ENCODE results near the gene ST6GALNAC4.

Gene ST6GALNAC4

GRCh38 chr9:127931092-127931881 is 14.4 kb upstream of the ST6GALNAC4 start:
- peak; percentile 80 for DNase-seq (ENCODE audit: low read depth, low spot score)
- in situ Hi-C loops (cut with HindIII; ENCODE audit: low sequenced_read_pairs), result no loop called here
- H3K4me3 ChIP-seq (ENCODE audit: low read depth, low read length), result peak overlapping the region; percentile 42
- TF ChIP-seq CTCF (IDR thresholded peaks at IDR 0.05; ENCODE audit: low read depth, low read length), result no peak

- H3K4me3 ChIP-seq (ENCODE audit: low read depth, low read length), result peak within 1 kb of the TSS; percentile 42
- DNase-seq (ENCODE audit: low read depth, low spot score), result peak; percentile 85
- in situ Hi-C loops (cut with HindIII; ENCODE audit: low sequenced_read_pairs), result no loop called here
- TF ChIP-seq CTCF (IDR thresholded peaks at IDR 0.05; ENCODE audit: low read depth, low read length), result peak; percentile 38
These were observed 13.6 kb upstream of the ST6GALNAC4 start, which contains the start of gene PIP5KL1 for GRCh38 chr9:127930231-127931091. Gene PIP5KL1, minus strand, starts transcription at chr9:127930777. Its CDS starts 25 bp downstream, at chr9:127930752.

- in situ Hi-C loops (cut with HindIII; ENCODE audit: low sequenced_read_pairs), result no loop called here
- no peak for TF ChIP-seq CTCF (IDR thresholded peaks at IDR 0.05; ENCODE audit: low read depth, low read length)
- DNase-seq (ENCODE audit: low read depth, low spot score), result no peak
- H3K4me3 ChIP-seq (ENCODE audit: low read depth, low read length), result no peak overlapping the region
These were observed 12.8 kb upstream of the ST6GALNAC4 start for GRCh38 chr9:127929625-127929979.

DNA sequence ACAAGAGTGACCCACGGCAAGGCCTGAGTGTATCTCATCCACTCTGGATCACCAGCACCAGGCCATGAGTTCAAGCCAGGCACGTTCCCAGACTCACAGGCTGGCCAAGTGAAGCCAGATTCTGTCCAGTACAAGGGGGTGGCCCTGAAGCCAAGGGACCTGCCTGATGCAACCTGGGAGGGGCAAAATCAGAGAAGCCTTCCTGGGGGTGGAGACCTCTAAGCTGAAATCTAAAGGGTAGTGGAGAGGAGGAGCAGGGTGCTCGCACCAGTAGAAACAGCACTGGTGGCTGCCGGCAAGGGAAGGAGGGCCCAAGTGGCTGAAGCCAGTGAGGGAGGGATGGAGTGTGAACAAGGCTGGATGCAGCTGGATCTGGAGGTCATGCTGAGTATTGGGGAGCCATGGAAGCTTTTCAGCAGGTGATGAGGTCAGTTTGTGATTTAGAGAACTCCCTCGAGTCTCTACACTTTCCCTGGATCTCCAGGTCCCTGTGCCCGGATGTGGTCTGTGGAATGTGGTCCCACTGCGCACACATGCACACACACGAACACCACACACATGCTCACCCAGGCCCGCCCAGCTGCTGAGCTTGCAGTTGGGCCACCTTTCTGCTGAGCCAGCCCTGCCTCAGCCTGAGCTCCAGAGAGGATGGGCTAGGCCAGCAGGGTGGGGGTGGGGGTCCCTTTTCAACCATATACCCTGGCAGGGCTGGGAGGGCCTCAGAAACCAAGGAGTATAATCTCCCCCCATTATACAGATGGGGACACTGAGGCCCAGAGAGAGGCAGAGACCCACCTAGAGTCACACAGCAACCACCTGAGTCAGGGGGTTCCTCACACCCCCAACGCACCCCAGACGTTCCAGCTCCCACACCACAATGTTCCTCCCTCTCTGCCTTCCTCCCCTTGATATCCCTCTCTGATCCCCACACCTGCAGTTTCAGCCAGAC is 12.1 kb upstream of the ST6GALNAC4 start:
- DNase-seq (ENCODE audit: low read depth, low spot score), result no peak
- in situ Hi-C loops (cut with HindIII; ENCODE audit: low sequenced_read_pairs), result no loop called here
- no peak for TF ChIP-seq CTCF (IDR thresholded peaks at IDR 0.05; ENCODE audit: low read depth, low read length)
- no peak overlapping the region for H3K4me3 ChIP-seq (ENCODE audit: low read depth, low read length)

- no peak overlapping the region for H3K4me3 ChIP-seq (ENCODE audit: low read depth, low read length)
- in situ Hi-C loops (cut with HindIII; ENCODE audit: low sequenced_read_pairs), result no loop called here
- no peak for DNase-seq (ENCODE audit: low read depth, low spot score)
- TF ChIP-seq CTCF (IDR thresholded peaks at IDR 0.05; ENCODE audit: low read depth, low read length), result no peak
These were observed 11.3 kb upstream of the ST6GALNAC4 start for GRCh38 chr9:127927988-127928675.

All from astrocyte of the spinal cord (primary cell).